Stimulated activated CD4-positive, alpha-beta T cell treated with anti-CD3 and anti-CD28 coated beads, Interleukin-12 subunit alpha, Interleukin-12 subunit beta, amount 100 ng/mL, for 48 hours (primary cell): Measurements from ENCODE around the gene PRRT1B.
"Not testable (repeated sequence)": the region's sequence is repeated elsewhere in the genome, so short reads cannot be mapped to it uniquely, and the experiment has no call there.

Source experiments
- DNase-seq, 3 donors: peaks; one replicate each; pipeline ENCODE4 v3.0.0-alpha.2; 2020; ENCODE audit warnings: low read depth in 2 of 3, low spot score in 1 of 3

PRRT1B gene

DNA sequence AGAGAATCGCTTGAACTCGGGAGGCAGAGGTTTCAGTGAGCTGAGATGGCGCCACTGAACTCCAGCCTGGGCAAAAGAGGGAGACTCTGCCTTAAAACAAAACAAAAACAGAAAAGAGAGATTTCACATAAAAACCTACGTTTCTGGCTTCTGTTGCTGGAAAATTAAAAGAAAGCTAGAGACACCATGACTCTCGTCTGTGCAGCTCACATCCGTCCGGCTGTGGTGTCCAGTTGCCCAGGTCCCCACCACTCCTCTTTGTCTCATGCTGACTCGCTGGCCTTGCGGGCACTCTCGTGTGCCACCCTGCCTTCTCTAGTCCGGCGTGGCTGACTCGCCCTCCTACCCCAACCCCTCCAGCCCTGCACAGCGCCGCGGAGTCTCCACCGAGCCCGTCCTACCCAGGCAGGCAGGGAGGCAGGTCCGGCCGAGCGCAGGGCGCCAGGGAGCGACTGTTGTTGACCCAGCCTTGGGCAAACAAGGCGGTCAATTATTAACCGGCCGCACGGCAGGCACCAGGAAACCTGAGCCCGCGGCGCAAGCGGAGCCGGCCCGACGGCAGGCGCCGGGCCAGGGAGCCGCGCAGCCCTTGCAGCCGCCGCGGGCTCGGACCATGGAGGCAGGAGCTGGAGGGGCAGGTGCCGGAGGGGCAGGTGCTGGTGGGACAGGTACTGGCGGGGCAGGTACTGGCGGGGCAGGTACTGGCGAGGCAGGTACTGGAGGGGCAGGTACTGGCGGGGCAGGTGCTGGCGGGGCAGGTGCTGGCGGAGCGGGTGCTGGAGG, at the start of gene PRRT1B:
TSS of gene PRRT1B (plus strand) at position 521 of the 783 bp plus-strand sequence. CDS start at position 614, 93 bp downstream.
- no peak for DNase-seq

DNA sequence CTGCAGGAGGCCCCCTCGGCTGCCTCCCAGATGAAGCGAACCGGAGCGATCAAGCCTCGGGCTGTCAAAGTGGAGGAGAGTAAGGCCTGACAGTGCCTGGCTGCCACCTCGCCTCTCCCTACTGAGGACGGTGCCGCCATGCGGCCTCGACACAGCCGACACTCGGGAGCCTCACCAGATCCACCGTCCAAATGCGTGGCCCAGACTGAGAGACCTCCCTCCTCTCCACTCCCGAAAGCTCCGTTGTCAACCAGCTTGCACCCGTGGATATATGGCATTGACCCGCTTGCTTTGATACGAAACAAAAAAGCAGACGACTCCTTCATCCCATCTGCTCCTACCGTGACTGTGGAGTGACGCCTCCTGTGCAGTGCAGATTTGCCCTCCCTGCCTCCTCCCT, 49.5 kb upstream of the PRRT1B start:
- no peak for DNase-seq

DNA sequence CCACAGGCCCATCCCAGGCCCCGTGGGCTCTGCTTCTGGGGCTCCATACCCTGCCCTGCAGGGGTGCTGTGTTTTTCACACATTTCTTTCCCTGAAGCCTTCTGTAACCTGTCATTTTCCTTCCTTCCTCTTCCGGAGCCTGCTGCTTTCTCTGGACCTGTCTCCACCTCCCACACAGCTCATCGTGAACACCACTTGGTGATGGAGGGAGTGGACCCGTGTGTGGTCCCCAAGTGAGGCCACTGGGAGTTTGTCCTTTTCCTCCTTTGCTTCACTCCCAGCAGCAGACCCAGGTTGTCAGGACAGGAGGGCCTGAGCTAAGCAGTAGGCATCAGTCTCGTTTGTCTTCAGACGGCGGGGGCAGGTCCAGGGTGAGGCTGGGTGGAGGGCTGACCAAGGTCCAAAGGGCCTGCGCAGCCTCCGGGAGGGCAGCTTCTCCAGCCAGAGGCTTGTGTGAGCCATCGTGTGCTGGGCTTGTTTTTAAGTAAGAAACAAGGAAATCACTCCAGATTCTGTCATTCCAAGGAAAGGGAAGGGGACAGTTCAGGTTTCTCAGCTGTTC, 48.4 kb upstream of the PRRT1B start:
- no peak for DNase-seq

DNA sequence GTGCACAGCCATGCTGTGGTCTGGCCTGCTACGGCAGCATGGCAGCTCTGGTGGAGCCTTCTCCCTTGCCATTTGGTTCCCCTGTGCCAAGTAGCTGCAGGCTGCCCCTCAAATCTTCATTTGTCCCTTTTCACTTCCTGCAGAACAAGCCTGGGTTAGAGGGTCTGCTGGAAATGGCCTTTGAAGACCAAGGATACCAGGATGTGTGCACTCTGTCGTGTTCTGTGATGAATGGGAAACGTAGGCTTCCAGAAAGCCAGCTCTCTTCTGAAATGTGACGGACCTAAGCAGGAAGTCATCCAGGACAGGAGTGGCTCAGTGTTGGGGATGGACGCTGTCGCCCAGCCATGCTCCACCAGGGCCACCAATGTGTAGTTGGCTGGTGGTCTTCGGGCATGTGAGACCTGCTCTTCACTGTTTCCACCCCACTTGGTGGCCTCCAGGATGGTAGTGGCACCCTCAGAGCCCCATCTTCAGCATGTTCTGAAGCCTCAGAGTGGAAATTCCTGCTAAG, 46.0 kb upstream of the PRRT1B start:
- no peak for DNase-seq

DNA sequence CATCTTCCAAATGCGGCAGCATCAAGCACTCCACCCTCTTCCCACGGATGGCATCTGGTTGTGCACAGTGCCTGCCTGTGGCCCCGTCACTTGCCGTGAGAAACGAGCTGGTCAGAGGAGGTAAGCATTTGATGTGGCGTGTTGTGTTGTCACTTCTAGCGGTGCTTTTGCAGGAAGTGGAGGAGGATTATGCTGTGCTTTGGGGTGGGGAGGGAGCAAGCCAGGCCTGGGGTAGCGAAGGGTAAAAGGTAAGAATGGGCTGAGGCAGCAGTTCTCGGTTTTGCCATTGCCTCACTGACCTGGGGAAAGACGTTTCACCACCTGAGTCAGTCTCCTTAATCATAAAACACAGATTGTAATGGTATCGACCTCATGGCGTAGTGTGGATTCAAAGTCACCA, 44.9 kb upstream of the PRRT1B start:
- peak; percentile 43 to 71 (median 52) for DNase-seq

DNA sequence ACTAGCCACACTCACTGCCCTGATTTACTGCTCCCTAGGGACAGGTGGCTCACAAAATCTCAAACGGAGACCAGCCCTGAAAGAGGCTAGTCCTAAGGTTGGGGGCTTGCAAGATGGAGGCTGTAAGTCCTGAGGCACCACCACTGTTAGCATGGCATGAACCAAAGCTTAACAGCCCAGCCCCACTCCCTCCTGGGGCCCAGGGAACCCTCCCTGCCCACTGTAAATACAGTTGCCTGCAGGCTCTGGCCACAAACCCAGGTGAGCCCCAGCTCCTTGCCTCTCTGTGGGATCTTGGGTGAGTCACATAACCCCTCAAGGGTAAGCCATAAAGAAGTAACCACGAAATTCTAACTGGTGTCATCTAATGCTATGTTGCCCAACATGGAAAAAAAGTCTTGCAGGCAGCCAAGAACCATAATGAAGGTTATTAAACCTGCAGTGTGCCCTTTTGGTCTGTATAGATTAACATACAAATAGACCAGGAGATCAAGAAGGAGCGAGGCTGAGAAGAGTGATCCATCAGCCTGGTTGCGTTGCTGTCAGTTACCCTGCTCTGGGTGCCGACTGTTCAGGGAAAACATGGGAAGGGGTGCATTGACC, 44.3 kb upstream of the PRRT1B start:
- DNase-seq, result peak; percentile 49 to 53 (median 49)

DNA sequence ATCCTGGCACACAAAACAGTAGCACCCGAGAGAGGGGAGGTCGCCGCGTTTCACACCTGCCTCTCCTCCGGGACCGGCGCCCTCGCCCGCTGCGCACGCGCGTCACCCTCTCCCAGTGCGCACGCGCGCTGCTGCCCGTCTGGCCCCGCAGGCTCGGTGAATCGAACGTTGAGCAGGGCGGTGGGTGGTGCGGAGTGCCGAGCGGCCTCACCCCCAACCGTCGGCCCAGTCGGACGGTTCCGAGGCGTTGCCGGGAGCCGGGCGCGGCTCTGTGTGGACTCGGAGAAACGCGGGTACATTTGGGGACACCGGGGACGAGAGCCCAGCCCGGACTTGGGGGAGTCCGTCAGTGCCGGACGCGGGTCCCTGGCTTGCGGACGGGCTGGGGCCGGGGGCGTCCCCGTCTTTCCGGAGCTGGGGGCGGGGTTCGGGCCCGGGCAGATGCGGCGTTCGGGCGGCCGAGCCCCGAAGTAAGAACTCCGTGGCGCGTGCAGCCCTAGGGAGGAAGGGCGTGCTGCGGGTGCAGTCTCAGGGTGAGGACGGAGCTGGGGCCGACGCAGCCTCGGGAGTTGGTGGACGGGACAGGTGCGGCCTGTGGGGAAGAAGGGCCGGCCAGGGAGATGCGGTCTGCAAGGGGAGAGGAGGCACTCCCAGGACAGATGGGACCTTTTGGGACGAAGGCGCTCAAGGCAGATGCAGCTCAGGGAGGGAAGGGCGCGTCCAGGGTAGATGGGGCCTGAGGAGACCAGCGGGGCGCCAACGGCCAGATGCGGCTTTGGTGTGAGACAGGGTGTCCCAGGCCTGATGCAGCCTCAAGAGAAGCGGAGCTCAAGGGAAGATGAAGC, 42.3 kb upstream of the PRRT1B start, which contains the start of gene POMT1:
TSS of gene POMT1 (plus strand) at position 138 of the 845 bp plus-strand sequence. CDS start 1,301 bp downstream, outside the sequence.
- DNase-seq, result peak; percentile 74 to 85 (median 80)

DNA sequence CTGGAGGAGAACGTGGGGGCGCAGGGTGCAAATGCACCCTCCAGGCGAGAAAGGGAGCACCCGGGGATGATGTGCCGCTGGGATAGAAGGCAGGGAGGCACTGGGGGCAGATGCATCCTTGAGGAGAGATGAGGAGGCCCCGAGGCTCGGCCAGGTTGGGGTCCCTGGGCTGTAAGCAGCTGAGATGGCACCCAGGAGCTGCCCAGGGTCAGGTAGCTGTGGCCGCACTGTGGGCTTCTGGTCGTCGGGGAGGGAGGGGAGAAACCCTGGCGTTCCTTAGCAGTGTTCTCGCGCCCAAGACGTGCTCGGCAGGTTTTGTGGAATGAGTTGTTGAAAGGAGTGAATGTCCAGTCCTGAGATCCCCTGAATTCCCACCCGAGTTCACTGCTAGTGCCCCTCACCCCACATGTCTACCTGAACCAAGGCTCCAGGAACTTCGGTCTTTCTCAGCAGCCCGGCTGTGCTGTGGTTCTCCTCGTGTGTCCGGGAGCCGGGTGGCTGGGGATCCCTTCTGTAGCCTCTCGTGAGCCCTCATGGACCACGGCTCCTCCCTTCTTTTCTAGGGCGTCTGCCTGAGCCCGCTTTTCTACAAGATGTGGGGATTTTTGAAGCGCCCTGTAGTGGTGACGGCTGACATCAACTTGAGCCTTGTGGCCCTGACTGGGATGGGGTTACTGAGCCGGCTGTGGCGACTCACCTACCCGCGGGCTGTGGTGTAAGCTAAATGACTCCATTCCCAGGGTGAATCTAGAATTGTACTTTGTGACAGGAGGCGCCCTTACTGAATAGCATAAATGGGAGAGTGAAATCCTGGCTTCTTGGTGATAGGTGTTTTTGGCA, 41.5 kb upstream of the PRRT1B start:
- peak; percentile 66 to 76 (median 74) for DNase-seq

DNA sequence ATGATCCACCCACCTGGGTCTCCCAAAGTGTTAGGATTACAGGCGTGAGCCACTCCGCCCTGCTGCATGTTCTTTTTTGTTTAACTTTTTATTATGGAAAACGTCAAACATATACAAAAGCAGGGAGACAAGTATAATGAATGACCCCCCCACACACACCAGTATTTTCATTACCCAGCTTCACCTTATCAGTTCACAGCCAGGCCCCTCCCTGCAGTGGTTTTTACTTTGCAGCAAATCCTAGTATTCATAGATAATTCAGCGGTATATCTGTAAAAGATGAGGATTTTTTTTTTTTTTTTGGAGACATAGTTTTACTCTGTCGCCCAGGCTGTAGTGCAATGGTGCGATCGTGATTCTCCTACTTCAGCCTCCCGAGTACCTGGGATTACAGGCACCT, 40.3 kb upstream of the PRRT1B start:
- DNase-seq, result no peak

DNA sequence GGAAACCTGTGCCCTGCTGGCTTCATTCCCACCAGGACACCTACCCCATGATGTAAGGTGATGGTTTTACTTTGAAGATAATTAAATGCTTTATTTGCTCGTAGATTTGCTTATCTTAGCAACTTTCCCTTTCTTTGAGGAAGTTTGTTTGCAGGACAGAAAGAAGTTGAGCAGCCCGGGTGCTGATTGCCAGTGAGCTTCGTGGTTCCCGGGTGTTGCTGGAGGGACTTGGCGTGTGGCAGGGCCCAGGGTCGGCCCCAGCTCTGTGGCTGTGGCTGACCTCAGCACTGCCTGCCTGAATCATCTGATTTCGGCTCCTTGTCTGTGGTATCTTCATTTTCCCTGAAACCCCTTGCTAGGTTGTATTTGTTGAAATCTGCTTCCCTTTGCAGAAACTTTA, 33.9 kb upstream of the PRRT1B start:
- DNase-seq, result no peak

DNA sequence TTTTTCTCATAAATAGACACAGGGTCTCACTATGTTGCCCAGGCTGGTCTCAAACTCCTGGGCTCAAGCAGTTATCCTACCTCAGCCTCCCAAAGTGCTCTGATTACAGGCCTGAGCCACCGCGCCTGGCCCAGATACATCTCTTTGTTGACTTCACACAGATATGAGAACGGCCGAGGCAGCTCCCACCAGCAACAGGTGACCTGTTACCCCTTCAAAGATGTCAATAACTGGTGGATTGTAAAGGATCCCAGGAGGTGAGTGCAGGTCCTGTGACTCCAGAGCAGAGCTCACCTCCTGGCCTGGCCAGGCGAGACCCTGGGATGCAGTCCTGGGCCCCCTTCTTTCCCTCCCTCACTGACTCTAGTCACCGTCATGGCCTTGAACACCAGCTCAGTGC, 33.4 kb upstream of the PRRT1B start:
- DNase-seq, result no peak

DNA sequence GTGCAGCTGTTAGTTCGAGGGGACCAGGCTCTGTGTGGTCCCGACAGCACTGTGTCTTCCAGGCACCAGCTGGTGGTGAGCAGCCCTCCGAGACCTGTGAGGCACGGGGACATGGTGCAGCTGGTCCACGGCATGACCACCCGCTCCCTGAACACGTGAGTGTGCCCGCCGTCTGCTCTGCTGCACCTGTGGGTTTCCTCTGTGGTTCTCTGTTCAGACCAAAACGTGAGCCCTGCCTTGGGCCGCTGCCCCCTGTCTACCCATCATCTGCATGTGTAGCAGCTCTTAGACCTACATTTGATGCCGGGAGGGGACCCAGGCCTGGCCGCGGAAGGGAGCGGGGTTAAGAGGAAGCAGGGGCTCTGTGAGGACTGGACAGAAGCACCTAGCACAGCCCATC, 32.1 kb upstream of the PRRT1B start:
- DNase-seq, result no peak

DNA sequence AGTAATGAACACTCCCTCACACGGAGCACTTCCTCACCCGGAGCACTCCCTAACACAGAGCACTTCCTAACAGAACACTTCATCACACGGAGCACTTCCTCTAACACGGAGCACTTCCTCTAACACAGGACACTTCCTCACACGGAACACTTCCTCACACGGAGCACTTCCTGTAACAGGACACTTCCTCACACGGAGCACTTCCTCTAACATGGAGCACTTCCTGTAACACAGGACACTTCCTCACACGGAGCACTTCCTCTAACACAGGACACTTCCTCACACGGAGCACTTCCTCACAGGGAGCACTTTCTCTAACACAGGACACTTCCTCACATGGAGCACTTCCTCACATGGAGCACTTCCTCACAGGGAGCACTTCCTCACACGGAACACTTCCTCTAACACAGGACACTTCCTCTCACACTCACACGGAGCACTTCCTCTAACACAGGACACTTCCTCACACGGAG, 29.7 kb upstream of the PRRT1B start:
- not testable (repeated sequence) for DNase-seq

DNA sequence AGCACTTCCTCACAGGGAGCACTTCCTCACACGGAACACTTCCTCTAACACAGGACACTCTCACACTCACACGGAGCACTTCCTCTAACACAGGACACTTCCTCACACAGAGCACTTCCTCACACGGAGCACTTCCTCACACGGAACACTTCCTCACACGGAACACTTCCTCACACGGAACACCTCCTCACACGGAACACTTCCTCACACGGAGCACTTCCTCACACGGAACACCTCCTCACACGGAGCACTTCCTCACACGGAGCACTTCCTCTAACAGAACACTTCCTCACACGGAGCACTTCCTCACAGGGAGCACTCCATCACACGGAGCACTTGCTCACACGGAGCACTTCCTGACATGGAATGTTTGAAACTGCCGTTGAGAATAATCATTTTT, 29.2 kb upstream of the PRRT1B start:
- DNase-seq, result no peak

DNA sequence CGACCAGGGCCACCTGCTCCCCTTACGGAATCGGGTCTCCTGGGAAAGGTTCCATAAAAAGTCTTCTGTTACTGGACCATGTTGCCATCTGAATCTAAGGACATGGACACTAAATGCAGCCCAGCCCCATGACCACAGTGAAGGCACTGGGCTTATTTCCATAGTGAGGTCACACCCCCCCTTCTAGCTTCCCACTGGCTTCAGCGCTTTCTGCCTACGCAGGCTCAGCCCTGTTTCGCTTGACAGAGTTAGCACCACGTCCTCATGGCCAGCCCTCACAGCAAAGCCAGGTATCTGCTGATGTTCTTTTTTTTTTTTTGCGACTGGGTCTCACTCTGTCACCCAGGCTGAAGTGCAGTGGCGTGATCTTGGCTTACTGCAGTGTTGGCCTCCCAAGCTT, 28.4 kb upstream of the PRRT1B start:
- no peak for DNase-seq

DNA sequence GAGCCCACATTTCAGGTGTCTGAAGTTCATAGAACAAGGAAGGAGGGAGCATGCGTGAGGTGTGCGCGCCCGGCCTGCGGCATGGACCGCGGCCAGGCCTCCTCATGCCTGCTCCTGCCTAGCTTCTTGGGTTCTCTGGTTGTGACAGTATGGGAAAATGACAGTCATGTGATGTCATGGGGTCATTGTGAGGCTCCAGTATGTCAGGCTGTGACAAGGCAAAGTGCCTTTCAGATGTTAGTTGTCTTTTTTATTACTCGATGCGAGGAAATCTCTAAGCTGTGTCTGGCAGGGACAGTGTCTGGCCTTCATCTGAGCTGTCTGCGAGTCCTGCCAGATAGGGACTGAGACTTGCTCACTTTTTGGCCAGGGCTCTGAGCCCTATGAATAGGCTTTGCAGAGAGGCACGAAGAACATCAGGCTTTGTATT, 27.5 kb upstream of the PRRT1B start:
- DNase-seq, result no peak

DNA sequence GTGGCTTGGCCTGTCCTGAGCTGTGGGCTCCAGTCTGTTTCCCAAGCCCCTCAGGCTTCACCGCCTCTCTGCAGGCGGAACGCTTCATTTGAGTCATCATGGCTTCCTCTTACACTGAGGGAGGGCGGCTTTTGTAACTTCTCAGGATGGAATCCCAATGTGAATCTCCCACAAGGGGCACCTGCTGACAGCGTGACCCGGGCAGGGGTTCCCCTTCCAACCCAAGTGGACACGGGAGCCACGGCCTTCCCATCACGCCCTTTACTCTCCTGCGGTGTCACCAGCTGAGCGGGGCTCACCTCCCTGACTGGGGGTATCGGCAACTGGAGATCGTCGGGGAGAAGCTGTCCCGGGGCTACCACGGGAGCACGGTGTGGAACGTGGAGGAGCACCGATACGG, 26.8 kb upstream of the PRRT1B start:
- no peak for DNase-seq

DNA sequence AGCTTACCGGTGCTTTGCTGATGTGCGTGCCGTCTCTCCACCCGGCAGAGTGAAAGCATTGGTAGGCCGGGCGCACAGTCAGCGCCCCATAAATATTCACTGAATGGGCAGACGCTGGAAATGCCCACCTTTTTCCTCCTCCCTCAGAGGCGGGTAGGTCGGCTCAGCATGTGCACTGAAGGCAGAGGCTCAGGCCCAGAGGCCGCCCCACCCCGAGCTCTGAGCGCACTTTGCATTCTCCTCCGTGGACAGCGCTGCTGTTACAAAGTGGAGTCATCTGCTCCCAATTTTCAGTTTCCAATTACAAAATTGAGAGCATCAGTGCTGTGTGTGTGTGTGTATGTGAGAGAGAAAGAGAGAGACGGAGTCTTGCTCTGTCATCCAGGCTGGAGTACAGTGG, 24.8 kb upstream of the PRRT1B start:
- no peak for DNase-seq

DNA sequence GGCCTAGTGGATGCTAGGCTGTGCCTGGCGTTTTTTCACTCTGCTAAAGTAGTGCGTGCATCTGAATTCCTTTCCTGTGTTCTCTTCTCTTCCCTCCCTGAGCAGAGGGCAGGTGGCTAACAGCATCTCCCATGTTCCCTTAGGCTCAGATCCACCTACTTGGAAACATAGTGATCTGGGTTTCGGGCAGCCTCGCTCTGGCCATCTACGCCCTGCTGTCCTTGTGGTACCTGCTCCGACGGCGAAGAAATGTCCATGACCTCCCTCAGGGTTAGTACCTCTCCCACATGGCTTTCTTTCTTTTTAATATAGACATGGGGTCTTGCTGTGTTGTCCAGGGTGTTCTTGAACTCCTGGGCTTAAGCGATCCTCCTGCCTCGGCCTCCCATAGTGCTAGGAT, 24.1 kb upstream of the PRRT1B start:
- no peak for DNase-seq

DNA sequence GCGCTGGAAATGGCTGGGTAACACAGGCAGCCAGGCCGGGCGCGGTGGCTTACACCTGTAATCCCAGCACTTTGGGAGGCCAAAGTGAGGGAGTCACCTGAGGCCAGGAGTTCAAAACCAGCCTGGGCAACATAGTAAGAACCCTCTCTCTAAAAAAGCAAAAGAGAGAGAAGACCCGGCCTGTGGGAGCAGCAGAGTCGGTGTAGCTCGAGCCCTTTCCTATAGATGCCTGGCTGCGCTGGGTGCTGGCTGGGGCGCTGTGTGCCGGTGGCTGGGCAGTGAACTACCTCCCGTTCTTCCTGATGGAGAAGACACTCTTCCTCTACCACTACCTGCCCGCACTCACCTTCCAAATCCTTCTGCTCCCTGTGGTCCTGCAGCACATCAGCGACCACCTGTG, 23.5 kb upstream of the PRRT1B start:
- DNase-seq, result no peak
